ENCODE results near the gene FAM83C.

Gene FAM83C
- 0 to 0.04 reads per million in 2 experiments for total RNA-seq

DNA sequence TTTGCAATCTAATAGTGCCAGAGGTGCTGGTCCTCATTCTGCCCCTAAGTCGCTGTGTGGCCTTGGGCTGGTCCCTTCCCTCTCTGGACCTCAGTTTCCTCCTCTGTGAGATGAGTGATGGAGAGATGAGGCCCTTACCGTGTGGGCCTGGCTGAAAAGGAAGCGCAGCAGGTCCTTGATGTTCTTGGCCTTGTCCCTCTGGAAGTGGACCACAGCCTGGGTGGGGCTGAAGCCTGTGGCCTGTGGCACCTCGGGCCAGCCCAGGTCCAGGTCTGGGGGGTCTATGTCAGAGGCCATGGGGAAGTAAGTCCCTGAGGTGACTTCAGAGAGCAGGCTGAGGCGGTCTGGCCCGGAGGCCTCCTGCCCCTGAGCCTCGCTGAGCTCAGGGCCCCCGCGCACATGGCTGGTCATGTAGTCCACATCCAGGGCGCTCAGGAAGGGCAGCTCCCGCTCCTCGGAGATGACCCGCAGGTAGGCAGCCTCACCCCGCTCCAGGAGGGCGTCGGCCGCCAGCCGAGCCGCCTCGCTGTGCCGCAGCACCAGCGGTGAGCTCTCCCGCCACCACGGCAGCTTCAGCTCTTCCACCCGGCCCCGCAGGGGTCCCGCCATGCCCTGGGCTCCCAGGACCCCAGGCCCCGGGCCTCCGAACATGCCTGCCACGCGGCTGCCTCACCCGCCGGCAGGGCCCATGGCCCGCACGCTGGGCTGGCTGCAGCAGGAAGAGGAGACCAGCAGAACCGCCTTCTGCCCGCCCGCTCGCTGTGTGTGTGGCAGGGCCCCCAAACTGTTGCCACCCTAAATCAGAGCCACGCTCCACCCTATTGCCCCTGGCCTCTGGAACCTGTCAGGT lies at the start of gene FAM83C:
FAM83C (minus strand) TSS at position 772 of the 850 bp plus-strand sequence; CDS start at position 651, 121 bp downstream.
- no peak for DNase-seq (ENCODE audit: low read depth)

DNA sequence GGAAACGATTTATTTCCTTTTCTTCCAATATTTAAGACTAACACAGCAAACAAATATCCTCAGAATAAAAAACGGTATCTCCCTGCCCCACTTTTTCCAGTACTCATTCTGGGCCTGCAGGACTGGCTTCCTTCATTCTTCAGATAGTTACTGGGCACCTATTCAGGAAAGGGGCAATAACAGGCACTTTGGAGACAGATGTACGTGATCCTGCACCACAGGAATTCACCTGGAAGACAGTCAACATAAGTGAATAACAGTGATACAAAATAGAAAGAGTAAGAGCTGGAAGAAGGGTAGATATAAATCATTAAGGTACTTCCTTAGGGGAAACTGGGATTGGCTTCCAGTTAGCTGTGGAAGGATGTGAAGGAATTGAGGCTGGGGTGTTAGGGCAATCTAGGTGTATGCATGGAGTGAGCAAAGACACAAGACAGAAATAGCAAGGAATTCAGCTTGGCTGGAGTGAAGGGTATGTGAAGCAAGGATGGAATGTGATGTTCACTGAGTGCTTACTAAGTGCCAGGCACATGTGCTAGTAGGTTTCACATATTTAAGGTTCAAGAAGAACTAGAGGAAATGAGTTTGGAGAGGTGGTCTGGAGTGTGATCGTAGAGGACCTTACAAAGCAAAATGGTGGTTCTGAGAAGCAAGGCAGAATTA lies 49.3 kb upstream of the FAM83C start:
- DNase-seq (ENCODE audit: low read depth), result no peak

DNA sequence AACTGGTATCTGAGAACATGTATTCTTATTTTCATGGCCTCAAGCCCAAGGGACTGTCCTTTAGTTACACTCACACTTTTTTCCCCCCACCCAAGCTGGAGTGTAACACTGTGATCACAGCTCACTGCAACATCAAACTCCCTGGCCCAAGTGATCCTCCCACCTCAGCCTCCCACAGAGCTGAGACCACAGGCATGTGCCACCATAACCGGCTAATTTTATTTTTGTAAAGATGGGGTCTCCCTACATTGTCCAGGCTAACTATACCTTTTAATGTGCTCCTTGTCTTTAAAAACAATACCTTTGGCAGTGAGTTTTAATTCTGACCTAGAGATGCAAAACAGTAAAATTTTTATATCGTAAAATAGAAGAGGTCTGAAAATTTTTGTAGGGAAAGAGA lies 48.2 kb upstream of the FAM83C start:
- DNase-seq (ENCODE audit: low read depth), result no peak

DNA sequence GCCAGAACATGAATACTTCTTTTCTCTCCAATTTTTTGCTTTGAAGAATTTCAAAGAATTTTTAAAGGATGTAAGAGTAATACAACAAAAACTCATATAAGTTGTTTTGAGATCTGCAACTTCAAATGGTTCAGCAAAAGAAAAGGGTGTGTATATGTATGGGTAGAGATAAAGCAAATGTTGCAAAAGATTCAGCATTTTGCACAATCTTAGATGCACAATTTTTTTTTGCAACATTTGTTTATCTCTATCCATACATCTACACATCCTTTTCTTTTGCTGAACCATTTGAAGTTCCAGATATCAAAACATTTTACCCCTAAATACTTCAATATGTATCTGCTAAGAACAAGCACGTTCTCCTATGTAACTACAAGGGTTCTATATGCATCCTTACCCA lies 47.4 kb upstream of the FAM83C start:
- no peak for DNase-seq (ENCODE audit: low read depth)

DNA sequence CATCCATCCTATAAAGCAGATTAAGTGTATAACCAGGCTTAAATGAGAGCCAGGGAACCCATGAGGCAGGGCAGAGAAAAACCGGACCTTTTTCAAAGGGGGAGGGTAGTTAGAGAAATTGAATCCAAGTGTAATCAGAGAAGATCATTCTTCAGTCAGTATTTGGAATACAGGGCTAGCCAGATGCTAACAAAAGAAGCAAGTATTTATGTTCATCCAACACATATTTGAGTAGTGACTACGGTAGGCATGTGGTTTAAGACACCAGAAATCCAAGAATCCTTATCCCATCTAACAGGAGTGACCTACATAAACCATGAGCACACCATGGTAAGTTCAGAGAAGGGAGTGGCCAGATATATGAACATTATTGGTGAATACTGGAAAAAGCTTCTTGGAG lies 46.8 kb upstream of the FAM83C start:
- DNase-seq (ENCODE audit: low read depth), result no peak

DNA sequence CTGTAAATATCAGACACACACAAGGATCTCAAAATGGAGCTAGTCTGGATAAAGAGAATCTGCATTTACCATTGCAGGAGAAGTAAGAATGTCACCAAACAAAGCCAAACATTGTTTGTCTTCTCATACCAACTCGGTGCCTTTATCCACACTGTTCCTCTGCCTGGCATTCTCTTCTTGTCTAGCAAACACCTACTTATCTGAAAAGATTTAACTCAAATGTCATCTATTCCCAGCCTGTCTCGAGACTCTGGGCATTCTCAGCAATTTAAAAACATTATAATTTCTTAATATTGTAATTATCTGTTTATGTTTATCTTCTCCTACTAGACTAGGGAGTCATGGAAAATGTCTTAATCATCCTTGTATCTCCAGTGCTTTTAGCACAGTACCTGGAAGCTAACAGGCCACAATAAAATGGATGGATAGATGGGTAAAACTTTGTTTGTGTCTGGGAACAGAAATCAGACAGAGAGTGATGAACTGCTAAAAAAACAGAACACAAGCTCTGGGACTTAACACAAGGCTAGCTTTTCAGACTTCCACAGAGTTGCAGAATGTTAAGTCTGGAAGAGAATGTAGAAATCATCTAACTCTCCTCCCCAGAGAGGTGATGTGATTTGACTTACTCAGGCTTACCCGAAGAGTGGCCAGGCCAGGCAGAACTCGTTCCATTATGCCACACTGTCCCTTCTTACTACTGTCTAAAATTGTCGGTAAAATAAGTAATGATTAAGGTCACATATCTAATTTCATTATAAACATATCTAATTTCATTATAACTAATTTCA lies 42.3 kb upstream of the FAM83C start:
- no peak for DNase-seq (ENCODE audit: low read depth)

DNA sequence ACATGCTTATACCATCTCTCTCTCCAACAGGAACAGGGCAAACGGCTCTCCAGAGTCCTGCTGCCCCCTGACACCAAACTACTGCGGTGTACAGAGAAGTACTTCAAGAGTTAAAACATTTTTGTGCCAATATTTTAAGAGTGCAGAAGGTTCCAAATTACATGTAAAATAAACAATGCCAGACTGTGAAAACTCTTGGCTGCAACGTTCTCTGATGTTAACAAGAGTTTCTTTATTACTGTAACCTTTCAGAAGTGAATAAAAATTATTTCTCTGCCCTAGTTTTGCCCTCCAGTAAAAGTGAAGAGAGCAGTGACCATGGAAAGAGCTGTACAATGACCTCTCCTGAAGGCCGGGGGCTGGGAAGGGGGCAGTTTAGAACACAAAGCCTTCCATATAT lies 41.4 kb upstream of the FAM83C start:
- no peak for DNase-seq (ENCODE audit: low read depth)

DNA sequence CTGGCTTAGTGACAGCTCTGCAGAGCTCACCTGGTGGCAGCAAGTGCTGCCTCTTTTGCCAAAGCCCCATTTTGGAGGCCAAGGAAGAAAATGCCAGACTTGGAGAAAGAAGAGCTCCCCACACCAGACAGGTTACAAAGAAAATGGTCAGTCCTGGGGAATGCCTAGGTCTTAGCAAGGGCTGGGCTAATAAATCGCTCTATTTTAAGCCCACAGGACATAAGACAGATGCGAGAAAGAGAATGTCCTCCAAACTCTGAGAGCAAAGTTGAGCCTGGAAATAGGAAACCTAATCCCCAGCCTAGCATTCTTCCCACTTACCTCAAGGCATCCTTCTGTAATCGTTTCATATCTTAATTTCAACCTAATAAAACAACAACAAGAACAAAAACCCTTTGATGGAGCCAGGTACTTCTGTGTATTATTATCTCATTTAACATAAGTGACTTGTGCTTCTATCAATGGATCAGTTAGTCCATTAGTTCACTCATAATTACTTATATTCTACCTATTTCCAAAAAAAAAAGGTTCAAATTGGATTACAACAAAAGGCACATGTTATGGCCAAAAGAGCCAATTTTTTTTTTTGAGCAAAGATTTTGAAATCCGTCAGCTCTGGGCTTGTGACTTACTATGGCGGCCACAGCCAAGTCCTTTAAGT lies 40.4 kb upstream of the FAM83C start:
- DNase-seq (ENCODE audit: low read depth), result no peak

DNA sequence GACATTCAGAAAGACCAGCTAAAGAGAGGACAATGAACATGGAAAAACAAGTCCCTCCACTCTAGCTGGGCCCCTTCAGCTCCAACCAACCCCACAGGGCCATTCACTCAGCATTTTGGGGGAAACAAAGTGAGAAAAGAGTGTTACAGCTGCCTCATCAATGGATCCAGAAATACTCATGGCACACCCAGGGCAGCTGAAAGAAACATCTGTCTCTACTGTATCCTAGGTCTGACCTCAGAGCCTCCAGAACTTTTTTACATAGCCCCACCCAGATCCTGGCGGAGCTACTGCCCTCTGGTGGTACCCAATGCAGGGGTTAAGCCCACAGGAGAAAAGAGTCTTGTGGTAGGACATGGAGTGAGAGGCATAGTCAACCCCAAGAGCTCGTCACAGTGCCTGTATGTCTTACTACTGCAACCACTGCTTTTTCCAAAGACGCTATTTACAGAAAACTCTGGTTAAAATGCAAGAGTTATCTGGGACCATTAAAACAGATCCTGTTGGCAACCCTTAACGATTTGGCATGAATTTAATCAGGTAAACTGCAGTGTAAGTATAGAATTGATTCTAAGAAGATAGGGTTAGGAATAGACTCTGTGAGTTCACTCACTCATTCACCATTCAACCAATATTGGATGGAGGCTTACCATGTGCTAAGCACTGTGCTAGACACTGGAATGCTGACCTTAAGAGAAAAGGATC lies 37.4 kb upstream of the FAM83C start:
- DNase-seq (ENCODE audit: low read depth), result no peak

DNA sequence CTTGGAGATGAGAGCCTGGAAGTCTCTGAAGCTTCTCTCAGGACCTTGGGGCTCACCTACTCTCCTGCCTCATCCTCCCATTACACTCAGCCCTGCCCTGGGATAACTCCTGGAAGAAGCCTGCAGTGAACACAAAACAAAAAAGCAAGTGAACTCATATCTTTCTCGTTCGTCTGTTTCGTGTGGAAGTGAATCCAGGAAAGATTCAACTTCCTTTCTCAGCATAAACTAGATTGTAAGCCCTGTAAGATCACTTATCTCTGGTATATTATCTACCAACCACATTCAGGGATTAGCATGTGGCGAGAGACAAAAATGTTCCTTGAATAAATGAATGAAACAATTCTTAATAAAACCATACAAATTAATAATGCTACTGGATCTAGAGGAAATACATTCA lies 36.5 kb upstream of the FAM83C start:
- DNase-seq (ENCODE audit: low read depth), result no peak

DNA sequence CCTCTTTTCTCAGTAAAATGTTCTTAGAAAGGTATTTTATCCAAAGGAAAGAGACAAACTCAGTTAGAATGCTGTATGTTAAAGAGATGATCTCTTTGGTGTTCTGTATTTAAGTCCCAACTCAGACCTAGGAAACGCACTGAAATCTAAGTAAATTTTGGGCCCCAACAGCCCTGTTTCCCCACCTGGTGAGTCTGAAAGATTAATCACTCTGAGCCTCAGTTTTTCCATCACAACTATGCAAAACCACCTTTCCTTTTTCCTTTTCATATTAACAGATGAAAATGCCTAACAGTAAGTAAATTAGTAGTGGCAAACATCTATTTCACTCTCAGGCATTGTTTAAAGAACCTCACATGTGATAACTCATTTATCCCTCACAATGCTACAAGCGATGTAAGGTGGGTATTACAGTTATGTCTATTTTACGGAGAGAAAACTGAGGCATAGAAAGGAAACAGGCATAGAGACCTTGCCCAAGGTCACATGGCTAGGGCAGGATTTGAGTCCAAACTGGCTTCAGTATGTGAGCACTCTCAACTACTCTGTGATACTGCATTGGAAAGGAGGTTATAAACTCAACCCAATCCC lies 36.0 kb upstream of the FAM83C start:
- no peak for DNase-seq (ENCODE audit: low read depth)

DNA sequence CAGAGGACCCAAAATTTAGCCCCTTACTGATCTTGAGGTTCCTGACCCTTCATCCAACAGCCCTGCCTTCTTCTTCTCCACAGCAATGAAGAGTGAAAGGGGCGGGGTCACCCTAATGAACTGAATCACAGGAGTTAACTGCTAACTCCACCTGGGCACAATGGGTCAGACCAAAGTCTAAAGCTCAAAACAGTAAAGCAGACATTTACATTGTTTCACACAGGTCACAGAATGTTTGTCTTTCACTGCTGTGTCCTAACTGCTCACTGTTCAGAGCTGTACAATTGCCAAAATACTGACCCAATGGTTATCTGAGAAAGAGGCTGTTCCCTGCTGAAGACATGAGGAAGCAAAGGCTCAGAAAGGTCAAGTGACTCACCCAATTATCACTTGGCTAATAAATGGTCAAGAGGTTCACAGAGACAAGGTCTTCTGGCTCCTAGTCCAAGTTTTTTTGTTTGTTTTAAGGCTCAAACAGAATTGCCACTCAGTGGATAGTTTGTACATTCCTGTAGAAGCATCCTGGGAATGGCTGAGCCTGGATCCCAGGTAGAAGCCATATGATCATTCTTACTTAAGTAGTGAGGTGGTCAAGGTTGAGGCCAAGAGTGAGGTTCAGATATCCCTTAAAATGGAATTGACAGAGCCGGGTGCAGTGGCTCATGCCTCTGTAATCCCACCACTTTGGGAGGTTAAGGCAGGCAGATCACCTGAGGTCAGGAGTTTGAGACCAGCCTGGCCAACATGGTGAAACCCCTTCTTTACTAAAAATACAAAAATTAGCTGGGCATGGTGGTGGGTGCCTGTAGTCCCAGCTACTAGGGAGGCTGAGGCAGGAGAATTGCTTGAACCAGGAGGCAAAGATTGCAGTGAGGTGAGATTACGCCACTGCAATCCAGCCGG lies 35.1 kb upstream of the FAM83C start:
- no peak for DNase-seq (ENCODE audit: low read depth)

DNA sequence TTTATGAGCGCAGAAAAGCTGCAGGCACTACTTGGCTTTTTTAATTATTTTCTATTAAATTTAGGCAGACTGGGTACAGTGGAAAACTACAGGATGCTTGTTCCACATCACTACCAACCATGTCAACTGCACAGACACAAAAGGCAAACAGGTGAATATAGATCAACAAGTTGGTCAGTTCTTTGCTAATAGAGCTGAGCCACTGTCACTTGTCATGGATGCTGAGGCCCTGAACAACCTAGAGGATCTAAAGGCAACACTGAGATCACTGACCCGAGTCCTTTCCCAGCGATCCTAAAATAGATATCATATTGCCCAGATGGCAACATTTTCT lies 34.5 kb upstream of the FAM83C start:
- no peak for DNase-seq (ENCODE audit: low read depth)

DNA sequence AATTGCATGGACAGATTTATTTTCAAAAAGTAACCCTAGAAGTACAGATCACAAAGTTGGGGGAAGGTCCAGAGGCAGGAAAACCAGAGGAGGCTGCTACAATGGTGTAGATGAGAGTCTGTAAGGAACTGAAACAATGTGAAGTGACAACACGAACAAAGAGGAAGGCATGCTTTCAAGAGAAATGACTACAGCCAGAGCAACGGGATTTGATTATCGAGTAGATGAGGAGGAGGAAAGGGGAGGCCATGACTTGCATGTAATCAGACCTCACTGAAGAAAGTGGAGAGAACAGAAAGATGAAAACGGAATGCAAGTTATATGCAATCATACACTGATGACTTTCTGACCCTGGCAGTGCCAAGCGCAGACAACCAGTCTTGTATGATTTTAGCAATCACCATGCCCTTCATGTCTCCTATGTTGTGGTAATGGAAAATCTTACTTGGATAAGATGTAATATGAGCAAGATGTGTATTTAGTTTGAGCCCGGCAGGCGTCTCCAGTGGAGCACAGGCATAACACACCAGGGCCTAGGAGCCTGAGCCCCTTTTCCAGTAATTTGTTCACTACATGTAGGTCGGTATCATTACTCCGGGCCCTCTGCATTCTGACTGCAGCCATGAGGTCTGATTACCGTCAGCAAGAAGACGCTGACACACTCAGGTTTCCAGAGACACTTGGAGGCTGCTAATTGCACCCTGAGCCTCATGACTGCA lies 34.0 kb upstream of the FAM83C start:
- DNase-seq (ENCODE audit: low read depth), result no peak

DNA sequence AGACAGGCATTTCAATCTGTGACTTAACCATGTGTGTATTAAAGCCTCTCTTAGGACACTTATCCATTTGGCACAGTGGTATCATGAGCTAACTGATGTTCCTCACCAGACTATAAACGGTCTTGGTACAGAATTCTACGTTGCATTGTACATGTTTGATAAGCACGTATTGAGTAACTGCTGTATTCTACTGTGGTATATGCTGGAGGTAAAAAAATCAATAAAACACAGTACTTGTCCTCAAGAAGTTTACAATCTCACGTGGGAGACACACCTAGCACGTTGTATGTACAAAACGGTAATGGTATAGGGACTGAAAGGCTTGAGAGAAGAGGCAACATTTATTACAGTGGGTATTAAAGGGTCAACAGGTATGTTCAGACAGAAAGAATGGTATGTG lies 33.2 kb upstream of the FAM83C start:
- no peak for DNase-seq (ENCODE audit: low read depth)

DNA sequence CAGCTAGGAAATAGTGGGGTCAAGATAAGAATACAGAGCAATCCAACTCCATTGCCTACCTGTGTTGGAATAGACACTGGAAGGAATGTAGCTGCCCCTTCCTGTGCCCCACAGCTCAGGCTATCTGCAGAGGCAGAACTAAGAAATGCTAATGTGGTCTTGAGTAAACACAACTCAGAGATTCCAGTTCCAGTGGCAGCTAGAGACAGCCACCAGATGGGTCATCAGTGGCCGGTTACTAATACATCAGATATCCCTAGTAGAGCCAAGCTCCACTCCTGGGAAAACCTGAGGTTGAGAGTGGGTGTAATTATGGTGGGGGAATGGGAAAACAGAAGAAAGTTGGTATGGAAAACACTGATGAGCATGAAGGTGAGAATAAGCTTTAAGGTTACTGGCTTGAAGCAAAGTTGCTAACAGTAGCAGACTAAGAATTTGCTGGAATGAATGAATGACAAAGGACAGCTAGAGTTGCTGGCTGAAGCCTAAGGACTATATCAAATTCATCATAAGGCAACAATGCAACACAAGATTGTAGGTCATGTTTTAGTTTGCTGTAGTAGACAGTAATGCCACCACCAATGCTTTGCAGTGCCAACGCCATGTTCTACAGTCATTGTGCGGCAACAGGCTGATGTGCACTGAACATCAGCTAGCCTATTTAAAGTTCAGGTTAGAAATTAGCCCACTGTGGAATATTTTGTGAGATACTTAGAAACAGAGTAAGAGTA lies 28.3 kb upstream of the FAM83C start:
- DNase-seq (ENCODE audit: low read depth), result no peak

DNA sequence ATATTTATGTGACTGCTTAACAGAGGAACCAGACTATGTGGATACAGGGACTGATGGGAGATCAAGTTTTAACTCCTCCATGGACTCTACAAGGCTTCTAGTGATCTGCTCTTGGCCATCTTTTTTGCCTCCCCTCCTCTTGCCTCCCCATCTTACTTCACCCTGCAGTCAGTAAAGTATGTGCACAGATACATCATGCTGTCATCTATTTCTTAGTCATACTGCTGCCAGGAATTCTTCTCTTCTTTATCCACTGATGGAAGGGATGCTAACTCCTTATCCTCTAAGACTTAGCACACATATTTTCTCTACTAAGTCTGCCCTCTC lies 27.6 kb upstream of the FAM83C start:
- no peak for DNase-seq (ENCODE audit: low read depth)

DNA sequence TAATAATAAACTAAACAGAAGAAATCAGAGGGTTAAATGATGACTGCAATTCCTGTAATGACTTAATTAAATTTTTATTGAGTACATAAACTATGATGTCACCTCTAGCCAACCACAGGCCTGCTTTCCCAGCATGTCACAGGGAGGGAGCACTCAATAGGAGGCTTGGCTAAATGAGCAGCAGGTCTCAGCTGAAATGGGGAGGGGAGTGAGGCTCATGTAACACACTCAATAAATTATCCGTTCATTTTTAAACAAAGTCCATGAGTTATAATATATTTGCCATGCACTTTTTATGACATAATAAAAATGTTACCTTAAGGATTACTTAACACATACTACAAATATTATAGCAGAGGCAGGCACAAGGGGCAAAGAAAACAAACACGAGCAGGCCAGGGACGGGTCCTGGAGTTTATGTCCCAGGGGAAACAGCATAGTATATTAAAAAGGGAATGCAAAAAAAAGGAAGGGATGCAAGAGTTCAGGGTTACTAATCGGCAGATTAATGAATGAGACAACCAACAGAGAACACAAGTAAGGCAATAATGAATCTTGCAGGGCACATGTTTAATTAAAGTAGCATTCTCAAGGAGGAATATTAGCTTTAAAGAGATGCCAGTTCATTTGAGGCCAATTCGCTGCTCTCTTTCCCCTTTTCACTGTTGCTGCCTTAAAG lies 27.1 kb upstream of the FAM83C start:
- DNase-seq (ENCODE audit: low read depth), result no peak
